Upper lobe of left lung (tissue), 4 donors: ENCODE measurements around the gene FHIT.

Experiments
- CTCF ChIP-seq, 6 experiments: fragments of 450-650 bp in 4 of 6; fragments of 200-600 bp in 2 of 6; sonication (generic) in 2 of 6; IDR thresholded peaks; one replicate each; pipeline ENCODE4 v1.5.1; 2016 to 2019; ENCODE audit warnings: antibody characterized with exemption in 6 of 6
- EP300 ChIP-seq, 4 donors: sonication (generic); formaldehyde crosslinking; IDR thresholded peaks; one replicate each; pipeline ENCODE4 v1.5.1; 2017; ENCODE audit warnings: antibody characterized with exemption in 4 of 4, control low read depth in 2 of 4
- POLR2A ChIP-seq, 4 donors: fragments of 450-650 bp; IDR thresholded peaks; one replicate each; pipeline ENCODE4 v1.5.1; 2016 to 2017; ENCODE audit warnings: antibody characterized with exemption in 4 of 4, mild to moderate bottlenecking in 2 of 4
- POLR2AphosphoS5 ChIP-seq, 2 donors: sonication (generic); formaldehyde crosslinking; IDR thresholded peaks; one replicate each; pipeline ENCODE4 v1.5.1; 2017; ENCODE audit warnings: antibody characterized with exemption in 2 of 2

- TF ChIP-seq CTCF (IDR thresholded peaks at IDR 0.05): no peak
- TF ChIP-seq POLR2A (IDR thresholded peaks at IDR 0.05): no peak
- no peak for TF ChIP-seq EP300 (IDR thresholded peaks at IDR 0.05)
- TF ChIP-seq POLR2AphosphoS5 (IDR thresholded peaks at IDR 0.05): no peak
Measured at GRCh38 chr3:59946401-59946800, 1304.9 kb downstream of the FHIT start.
